HG03571 (cell line): Measurements from ENCODE around the gene VWCE.
"Not testable (repeated sequence)": the region's sequence is repeated elsewhere in the genome, so short reads cannot be mapped to it uniquely, and the experiment has no call there.

Experiments
- ATAC-seq: cut with Tn5 transposase; IDR thresholded peaks from one replicate; pipeline ENCODE4 v1.9.1; 2021; ENCODE audit not compliant: unreplicated experiment

Gene VWCE

GRCh38 chr11:61258546-61258945 is 36.6 kb downstream of the VWCE start:
- ATAC-seq = no peak

GRCh38 chr11:61256710-61257482 is 38.2 kb downstream of the VWCE start:
- ATAC-seq = no peak

DNA sequence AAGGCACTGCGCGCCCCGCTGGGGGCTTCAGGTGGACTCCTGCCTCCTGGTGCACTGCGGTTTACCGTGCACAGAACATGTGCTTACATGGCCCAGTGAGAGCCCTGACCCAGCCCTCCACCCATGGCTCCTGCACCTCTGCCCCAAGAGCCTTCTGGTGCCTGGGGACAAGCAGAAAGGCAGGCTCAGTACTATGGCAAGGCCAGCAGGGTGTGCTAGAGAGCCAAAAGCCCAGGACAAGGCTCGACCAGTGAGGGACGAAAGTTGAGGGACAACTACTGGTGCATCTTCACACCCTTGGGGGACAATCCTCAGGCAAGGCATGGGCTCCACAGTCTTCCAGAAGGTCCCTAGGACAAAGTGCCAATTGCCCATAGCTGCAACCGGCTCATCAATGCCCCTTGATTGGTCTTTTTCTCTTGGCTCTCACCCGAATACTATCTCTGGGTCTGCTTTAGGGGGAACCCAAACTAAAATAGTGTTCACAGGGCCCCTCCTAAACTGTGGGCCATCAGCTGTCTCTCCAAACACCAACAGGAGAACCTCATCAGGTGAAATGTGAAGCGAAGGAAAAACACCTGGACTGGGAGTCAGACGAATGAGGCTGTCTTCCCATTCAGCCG is 40.6 kb downstream of the VWCE start:
- peak; percentile 71 for ATAC-seq

DNA sequence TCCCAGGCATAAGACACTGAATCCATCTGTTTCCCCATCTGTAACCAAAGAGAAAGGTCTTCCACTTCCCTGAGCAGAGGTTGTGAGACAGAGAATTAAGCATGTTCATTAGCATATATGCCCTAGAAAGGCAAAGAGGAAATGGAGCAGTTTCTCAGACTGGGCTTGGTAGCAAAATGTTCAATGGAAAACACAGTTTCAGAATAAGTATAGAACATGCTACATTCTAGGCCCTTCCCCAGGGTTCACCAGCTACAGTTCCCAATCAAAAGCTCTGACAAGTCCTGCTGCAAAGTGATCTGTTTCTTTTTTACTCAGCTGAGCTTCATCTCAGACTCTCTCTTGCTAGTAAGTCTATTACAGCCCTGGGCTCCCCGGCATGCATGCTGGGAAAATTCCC is 42.8 kb downstream of the VWCE start:
- not testable (repeated sequence) for ATAC-seq

DNA sequence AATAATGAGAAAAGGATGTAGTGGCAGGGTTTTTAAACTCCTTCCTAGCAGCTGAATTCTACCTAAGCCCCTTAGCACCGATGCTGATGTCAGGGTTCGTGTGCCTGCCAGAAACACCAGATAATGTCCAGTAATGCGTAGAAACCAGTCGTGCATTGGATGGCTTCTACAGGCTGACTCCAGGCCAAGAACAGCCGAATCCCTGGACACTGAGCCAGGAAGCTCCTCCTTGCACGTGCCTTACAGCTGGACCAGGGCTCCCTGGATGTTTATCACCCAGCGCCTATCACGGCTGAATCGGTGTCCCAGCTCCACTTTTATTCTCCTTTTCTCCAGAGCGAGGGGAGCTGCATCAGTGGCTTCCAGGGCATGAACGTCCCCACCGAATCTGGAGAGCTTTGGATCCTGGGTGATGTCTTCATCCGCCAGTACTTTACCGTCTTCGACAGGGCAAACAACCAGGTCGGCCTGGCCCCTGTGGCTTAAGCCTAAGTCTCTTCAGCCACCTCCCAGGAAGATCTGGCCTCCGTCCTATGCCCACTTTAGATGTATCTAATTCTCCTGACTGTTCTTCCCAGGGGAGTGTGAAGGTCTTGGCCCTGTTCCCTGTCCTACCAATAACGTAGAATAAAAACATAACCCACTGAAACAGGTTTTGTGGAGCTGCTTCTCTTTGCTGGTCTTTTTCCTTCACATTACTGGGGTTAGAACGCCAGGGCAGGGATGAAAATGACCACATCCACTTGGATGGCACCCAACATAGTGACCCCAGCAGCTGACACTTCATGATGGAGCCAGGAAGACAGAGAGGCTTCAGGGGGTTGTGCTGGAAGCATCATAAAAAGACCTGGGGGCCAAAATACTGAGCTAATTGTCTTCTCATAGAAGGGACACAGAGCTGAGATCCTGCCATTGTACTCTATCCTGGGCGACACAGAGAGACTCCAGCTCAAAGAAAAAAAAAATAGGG is 44.0 kb downstream of the VWCE start:
- ATAC-seq = not testable (repeated sequence)

GRCh38 chr11:61249201-61249600 is 45.9 kb downstream of the VWCE start:
- ATAC-seq = not testable (repeated sequence)

DNA sequence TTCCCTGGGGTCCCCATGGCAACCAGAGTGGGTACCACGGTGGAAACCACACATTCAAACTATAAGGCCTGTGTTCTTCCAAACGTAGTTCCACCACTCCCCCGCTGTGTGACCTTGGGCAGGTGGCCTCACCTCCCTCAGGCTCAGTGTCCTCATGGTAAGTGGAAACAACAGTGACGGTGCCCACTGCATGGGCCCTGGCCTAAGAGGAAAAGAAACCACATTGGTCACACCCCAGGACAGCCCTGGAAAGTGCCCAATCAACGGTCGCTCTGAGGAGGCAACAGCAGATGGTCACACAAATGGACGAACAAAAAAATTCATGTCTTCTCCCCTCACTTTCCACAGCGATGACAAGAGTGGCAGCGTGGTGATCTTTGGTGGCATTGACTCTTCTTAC is 47.0 kb downstream of the VWCE start:
- not testable (repeated sequence) for ATAC-seq

GRCh38 chr11:61245284-61245964 is 49.7 kb downstream of the VWCE start:
- not testable (repeated sequence) for ATAC-seq

DNA sequence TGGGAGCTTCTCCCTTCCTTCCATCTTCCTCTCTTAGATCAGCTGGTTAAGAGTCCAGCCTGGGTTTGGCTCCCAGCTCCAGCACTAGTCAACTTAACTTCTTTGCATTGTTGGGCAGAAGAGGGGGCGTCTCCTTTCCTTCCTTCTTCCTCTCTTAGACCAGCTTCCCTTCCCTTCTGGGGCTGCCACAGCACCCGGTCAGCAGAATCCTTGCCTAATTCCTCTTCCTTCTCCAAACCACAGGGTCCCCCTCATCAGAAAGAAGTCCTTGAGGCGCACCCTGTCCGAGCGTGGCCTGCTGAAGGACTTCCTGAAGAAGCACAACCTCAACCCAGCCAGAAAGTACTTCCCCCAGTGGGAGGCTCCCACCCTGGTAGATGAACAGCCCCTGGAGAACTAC is 53.6 kb downstream of the VWCE start:
- not testable (repeated sequence) for ATAC-seq

- ATAC-seq = not testable (repeated sequence)
Measured at GRCh38 chr11:61240875-61241274, 54.2 kb downstream of the VWCE start, which contains the start of gene PGA5. PGA5 (plus strand) TSS chr11:61241175; CDS start chr11:61241227, 52 bp downstream.

DNA sequence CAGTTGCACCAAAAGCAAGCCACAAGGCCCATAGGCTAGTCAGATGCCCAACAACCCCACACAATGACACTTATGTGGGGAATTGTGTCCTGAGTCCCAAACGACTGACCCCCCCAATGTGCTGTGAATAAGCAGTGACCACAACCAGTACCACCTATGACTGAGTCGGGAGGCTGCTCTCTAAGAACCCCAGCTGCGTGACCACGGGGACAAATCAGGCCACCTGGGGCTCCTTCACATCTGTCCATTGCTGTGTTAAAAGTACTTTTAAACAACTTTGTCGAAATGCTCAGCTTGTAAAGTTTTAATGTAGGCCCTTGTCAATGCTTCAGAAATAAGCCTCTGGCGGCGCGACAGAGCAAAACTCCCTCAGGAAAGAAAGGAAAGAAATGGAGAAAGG is 54.8 kb downstream of the VWCE start:
- ATAC-seq = not testable (repeated sequence)

DNA sequence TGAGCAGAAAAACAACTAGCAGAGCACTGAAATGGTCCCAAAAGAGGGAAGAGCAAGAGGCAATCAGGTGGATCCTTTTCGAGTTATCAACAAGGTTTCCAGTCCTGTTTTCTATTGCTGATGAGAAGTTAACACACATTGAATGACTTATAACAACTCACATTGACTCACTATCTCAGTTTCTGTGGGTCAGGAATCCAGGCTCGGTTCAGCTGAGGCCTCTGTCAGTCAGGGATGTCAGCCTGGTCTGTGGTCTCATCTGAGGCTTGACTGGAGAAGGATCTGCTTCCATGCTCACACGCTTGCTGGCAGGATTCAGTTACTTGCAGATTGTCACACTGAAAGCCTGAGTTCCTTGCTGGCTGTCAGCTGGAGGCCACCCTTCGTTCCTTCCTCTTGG is 58.0 kb downstream of the VWCE start:
- not testable (repeated sequence) for ATAC-seq

DNA sequence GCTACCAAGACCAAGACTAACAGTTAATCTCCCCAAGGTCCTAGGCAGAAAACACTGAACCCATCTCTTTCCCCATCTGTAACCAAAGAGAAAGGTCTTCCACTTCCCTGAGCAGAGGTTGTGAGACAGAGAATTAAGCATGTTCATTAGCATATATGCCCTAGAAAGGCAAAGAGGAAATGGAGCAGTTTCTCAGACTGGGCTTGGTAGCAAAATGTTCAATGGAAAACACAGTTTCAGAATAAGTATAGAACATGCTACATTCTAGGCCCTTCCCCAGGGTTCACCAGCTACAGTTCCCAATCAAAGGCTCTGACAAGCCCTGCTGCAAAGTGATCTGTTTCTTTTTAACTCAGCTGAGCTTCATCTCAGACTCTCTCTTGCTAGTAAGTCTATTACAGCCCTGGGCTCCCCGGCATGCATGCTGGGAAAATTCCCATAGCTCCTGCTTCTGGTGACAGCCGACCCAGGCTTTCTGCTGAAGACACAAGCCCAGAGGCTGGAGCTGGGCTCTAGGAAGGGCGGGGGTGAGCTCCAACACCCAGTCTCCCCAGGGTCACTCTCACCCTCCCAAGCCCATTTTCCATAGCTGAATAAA is 62.5 kb downstream of the VWCE start:
- not testable (repeated sequence) for ATAC-seq

DNA sequence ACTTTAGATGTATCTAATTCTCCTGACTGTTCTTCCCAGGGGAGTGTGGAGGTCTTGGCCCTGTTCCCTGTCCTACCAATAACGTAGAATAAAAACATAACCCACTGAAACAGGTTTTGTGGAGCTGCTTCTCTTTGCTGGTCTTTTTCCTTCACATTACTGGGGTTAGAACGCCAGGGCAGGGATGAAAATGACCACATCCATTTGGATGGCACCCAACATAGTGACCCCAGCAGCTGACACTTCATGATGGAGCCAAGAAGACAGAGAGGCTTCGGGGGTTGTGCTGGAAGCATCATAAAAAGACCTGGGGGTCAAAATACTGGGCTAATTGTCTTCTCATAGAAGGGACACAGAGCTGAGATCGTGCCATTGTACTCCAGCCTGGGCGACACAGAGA is 63.5 kb downstream of the VWCE start:
- not testable (repeated sequence) for ATAC-seq

DNA sequence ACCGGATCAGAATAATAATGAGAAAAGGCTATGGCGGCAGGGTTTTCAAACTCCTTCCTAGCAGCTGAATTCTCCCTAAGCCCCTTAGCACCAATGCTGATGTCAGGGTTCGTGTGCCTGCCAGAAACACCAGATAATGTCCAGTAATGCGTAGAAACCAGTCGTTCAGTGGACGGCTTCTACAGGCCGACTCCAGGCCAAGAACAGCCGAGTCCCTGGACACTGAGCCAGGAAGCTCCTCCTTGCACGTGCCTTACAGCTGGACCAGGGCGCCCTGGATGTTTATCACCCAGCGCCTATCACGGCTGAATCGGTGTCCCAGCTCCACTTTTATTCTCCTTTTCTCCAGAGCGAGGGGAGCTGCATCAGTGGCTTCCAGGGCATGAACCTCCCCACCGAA is 64.1 kb downstream of the VWCE start:
- not testable (repeated sequence) for ATAC-seq

GRCh38 chr11:61229458-61229857 is 65.7 kb downstream of the VWCE start:
- ATAC-seq = not testable (repeated sequence)

DNA sequence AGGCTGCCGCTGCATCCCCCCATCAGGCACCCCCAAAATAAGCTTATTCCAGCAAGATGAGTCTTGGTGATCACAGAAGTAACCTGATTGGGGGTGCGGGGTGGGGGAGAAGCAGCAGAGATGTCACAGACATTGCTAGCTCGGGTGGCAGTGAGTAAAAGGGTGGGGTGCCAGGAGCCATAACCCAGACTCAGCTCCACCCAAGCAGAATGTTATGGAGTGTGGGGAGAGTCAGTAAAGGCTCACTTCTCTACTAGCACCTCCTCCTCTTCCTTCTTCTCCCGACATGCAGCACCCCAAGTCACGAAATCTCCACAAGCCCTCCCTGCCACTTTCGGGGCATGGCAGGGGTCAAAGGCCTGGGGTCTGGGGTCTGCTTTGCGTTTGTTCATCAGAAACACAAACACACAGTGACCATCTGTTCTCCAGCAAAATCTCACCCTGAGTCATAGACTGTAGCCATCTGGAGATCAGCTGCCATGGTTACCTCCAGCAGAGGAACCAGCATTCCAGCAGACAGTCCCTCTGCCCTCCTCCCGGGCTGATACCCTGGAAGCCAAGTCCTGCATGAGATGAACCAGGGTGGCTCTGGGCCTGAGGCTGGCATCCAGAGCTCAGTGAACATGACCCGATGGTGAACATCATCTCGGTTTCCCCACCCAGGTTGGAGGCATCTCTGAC is 68.5 kb downstream of the VWCE start:
- not testable (repeated sequence) for ATAC-seq

- ATAC-seq = not testable (repeated sequence)
Measured at GRCh38 chr11:61222692-61223091, 72.4 kb downstream of the VWCE start.

GRCh38 chr11:61222047-61222446 is 73.1 kb downstream of the VWCE start, which contains the start of gene PGA4:
PGA4 (plus strand) TSS chr11:61222347; CDS start chr11:61222401, 54 bp downstream.
- ATAC-seq = not testable (repeated sequence)
